ENCODE data around the gene CBARP. TPM values are rescaled to one million over a fixed set of nuclear protein-coding genes. Genes with fewer than 3 reads are reported as not detected.
A peak's percentile ranks its signal among the peaks of the same experiment; 100 is the strongest.

The CBARP gene
- total and polyA plus RNA-seq, 2 of the 13 experiments (the other 11 are each of a cell fraction or from before 2014, with no cell fraction given), result 1.2 to 1.4 TPM

- TF ChIP-seq AFF4 (CRISPR knock-in tag; IDR thresholded peaks at IDR 0.05), result no peak
- no peak for TF ChIP-seq NFE2L2 (IDR thresholded peaks at IDR 0.05; ENCODE audit: low read length)
- no peak for TF ChIP-seq ARID3A (IDR thresholded peaks at IDR 0.05; ENCODE audit: low read depth, low read length)
- TF ChIP-seq ZNF264 (CRISPR knock-in tag; IDR thresholded peaks at IDR 0.05), result no peak
- no peak for TF ChIP-seq ZNF30 (CRISPR knock-in tag; IDR thresholded peaks at IDR 0.05)
- TF ChIP-seq BATF2 (CRISPR knock-in tag; IDR thresholded peaks at IDR 0.05), result no peak
- TF ChIP-seq TBX3 (IDR thresholded peaks at IDR 0.05; ENCODE audit: borderline replicate concordance), result peak; percentile 23; the same call in 1 of the 2 replicates
- TF ChIP-seq HOXA5 (CRISPR knock-in tag; IDR thresholded peaks at IDR 0.05), result no peak
- no peak for TF ChIP-seq TARDBP (CRISPR knock-in tag; IDR thresholded peaks at IDR 0.05)
- TF ChIP-seq PRPF4 (IDR thresholded peaks at IDR 0.05; ENCODE audit: low read depth, low read length, poor library complexity, severe bottlenecking), result no peak
- no peak for TF ChIP-seq ZNF720 (CRISPR knock-in tag; IDR thresholded peaks at IDR 0.05)
- no peak for TF ChIP-seq PITX1 (CRISPR knock-in tag; IDR thresholded peaks at IDR 0.05)
- 0 out of 2 replicates have a peak, but pooled peaks have one; percentile 45 for TF ChIP-seq ZNF704 (CRISPR knock-in tag; IDR thresholded peaks at IDR 0.05; ENCODE audit: borderline replicate concordance)
- 0 out of 2 replicates have a peak, but pooled peaks have one; percentile 51 for TF ChIP-seq REL (CRISPR knock-in tag; conservative IDR thresholded peaks at IDR 0.05)
- TF ChIP-seq THRA (CRISPR knock-in tag; IDR thresholded peaks at IDR 0.05; ENCODE audit: borderline replicate concordance), result 0 out of 2 replicates have a peak, but pooled peaks have one; percentile 36
- TF ChIP-seq MED13 (CRISPR knock-in tag; IDR thresholded peaks at IDR 0.05), result no peak; the same call in 1 of the 2 replicates
- TF ChIP-seq TMF1 (CRISPR knock-in tag; IDR thresholded peaks at IDR 0.05; ENCODE audit: low read depth), result no peak
- TF ChIP-seq JUNB (CRISPR knock-in tag; IDR thresholded peaks at IDR 0.05; ENCODE audit: borderline replicate concordance), result no peak; the same call in 1 of the 2 replicates
- TF ChIP-seq ZGPAT (CRISPR knock-in tag; IDR thresholded peaks at IDR 0.05), result no peak
Measured at GRCh38 chr19:1269478-1270212, 31.8 kb upstream of the CBARP start (continued).
